Measurements from ENCODE around the gene SNUPN.

DNA sequence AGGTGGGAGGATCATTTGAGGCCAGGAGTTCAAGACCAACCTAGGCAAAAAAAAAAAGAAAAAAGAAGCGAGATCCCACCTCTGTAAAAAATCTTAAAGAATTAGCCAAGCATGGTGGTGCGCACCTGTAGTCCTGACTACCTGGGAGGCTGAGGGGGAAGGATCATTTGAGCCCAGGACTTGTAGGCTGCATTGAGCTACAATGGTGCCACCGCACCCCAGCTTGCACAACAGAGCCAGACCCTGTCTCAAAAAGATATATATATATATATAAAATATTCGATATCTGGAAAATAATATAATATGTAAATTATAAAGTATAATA, 15.6 kb upstream of the SNUPN start:
- no peak; the same call in 1 of the 2 replicates for TF ChIP-seq CTCF (conservative IDR thresholded peaks at IDR 0.05; ENCODE audit: low read length)
- TF ChIP-seq EZH2phosphoT487 (IDR thresholded peaks at IDR 0.05; ENCODE audit: borderline replicate concordance, low read depth, low read length), result no peak
